ENCODE measurements around the gene HMCES. TPM values are rescaled to one million over a fixed set of nuclear protein-coding genes. Genes with fewer than 3 reads are reported as not detected.

The HMCES gene
- total RNA-seq, 1 donor from 2014 or later, result 37.7 TPM

GRCh38 chr3:129313415-129313664 is 34.7 kb downstream of the HMCES start:
- Mint-ChIP-seq H3K4me1 (ENCODE audit: low read depth, unreplicated experiment) (peaks cover 12% of the 10 kb centered on the region), H3K27me3 (ENCODE audit: unreplicated experiment) (peaks cover 12% of the 10 kb centered on the region), H3K9me3 (ENCODE audit: unreplicated experiment) (peaks cover 19% of the 10 kb centered on the region), H3K4me3 (ENCODE audit: unreplicated experiment) (no peak overlapping the region), H3K36me3 (ENCODE audit: unreplicated experiment) (no peaks in the 10 kb centered on the region), H3K27ac (ENCODE audit: unreplicated experiment) (no peak overlapping the region)
- TF ChIP-seq CTCF (IDR thresholded peaks at IDR 0.05; ENCODE audit: partially characterized antibody, unreplicated experiment), result no peak
- no peak for DNase-seq

DNA sequence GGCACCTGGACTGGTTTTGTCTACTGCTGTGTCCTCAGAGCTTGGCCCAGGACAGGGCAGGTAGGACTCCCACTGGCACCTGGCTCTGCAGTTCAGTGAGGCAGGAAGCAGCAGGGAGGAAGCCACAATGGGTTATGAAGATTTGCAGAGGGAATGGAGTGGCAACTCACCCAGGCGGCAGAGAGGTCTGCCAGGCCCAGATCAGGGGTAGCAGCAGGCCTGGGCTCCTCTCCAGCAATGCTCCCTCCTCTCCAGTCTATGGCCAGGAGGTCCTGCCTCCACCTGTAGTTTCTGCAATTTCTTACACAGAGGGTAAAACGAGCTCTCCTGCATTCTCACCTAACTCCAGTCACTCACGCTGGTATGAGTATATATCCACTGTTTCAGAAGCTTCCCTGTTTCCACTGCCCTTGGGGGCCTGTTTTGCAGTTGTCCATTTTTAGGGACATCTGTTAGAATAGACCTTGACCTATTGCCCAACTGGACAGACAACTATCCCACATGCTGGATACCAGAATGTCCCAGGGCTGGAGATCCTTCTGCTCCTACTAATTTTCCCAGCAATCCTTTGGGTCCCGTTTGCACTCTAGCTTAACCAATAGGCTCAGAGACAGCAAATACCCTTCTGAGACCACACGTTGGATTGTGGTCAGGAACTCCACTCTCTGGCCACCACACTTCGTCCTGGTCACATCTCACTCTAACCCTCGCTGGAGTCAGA is 35.2 kb downstream of the HMCES start:
- peaks cover 10% of the 10 kb centered on the region for H3K27me3 Mint-ChIP-seq (ENCODE audit: unreplicated experiment)
- TF ChIP-seq CTCF (IDR thresholded peaks at IDR 0.05; ENCODE audit: partially characterized antibody, unreplicated experiment), result no peak
- no peak for DNase-seq

GRCh38 chr3:129314386-129315222 is 35.9 kb downstream of the HMCES start:
- H3K27me3 Mint-ChIP-seq (ENCODE audit: unreplicated experiment), result peaks cover 10% of the 10 kb centered on the region
- H3K27ac Mint-ChIP-seq (ENCODE audit: unreplicated experiment), result peak overlapping the region; percentile 88
- H3K9me3 Mint-ChIP-seq (ENCODE audit: unreplicated experiment), result peaks cover 24% of the 10 kb centered on the region
- peaks cover 16% of the 10 kb centered on the region for H3K4me1 Mint-ChIP-seq (ENCODE audit: low read depth, unreplicated experiment)
- H3K36me3 Mint-ChIP-seq (ENCODE audit: unreplicated experiment), result no peaks in the 10 kb centered on the region
- peak overlapping the region; percentile 86 for H3K4me3 Mint-ChIP-seq (ENCODE audit: unreplicated experiment)
- TF ChIP-seq CTCF (IDR thresholded peaks at IDR 0.05; ENCODE audit: partially characterized antibody, unreplicated experiment), result peak; percentile 15
- DNase-seq, result peak; percentile 97

More for the DNA sequence above, 35.2 kb downstream of the HMCES start:
- Mint-ChIP-seq H3K36me3 (ENCODE audit: unreplicated experiment) (no peaks in the 10 kb centered on the region), H3K27ac (ENCODE audit: unreplicated experiment) (peak overlapping the region; percentile 88), H3K9me3 (ENCODE audit: unreplicated experiment) (peaks cover 24% of the 10 kb centered on the region), H3K4me1 (ENCODE audit: low read depth, unreplicated experiment) (peaks cover 16% of the 10 kb centered on the region), H3K4me3 (ENCODE audit: unreplicated experiment) (peak overlapping the region; percentile 86)

DNA sequence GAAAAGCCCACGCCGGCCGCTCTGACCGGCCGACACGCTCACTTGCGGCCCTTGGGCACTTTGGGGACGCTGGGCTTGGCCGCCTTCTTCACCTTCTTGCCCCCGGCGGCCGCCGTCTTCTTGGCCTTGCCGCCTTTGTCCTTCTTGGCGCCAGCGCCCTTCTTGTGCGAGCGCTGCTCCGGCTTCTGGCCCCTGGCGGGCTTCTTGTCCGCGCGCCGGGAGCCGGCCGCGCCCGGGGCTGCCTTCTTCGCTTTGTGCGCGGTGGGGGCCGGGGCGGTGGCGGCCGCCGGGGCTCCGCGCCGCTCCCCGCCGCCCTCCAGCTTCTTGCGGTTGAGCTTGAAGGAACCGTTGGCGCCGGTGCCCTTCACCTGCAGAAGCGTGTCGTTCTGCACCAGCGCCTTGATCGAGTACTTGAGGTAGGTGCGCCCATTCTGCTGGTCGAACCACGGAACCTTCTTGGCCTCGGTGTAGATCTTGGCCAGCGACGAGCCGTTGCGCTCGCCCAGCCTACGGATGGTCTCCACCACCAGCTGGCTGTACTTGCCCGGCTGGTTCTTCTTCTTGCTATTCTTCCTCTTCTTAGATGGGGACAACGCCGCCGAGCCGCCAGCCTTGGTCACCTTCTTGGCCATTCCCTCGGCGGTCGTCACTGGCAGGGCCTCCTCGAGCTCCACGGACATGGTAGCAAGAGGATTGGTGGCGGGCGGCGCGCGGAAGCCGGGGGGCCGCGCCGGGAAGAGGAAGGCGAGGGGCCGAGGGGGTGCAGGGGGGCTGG is 36.7 kb downstream of the HMCES start:
- peaks cover 8% of the 10 kb centered on the region for H3K27me3 Mint-ChIP-seq (ENCODE audit: unreplicated experiment)
- H3K36me3 Mint-ChIP-seq (ENCODE audit: unreplicated experiment), result no peaks in the 10 kb centered on the region
- H3K4me1 Mint-ChIP-seq (ENCODE audit: low read depth, unreplicated experiment), result peaks cover 16% of the 10 kb centered on the region
- H3K9me3 Mint-ChIP-seq (ENCODE audit: unreplicated experiment), result peaks cover 26% of the 10 kb centered on the region
- H3K4me3 Mint-ChIP-seq (ENCODE audit: unreplicated experiment), result peak overlapping the region; percentile 92
- H3K27ac Mint-ChIP-seq (ENCODE audit: unreplicated experiment), result peak overlapping the region; percentile 97
- DNase-seq, result peak; percentile 33
- no peak for TF ChIP-seq CTCF (IDR thresholded peaks at IDR 0.05; ENCODE audit: partially characterized antibody, unreplicated experiment)
